Progenitor cell of endocrine pancreas (in vitro differentiated cells): Measurements from ENCODE around the gene S1PR2. TPM values are rescaled to one million over a fixed set of nuclear protein-coding genes. Genes with fewer than 3 reads are reported as not detected.
"Not testable (repeated sequence)": the region's sequence is repeated elsewhere in the genome, so short reads cannot be mapped to it uniquely, and the experiment has no call there.

Experiments
- DNase-seq: peaks from one replicate; pipeline ENCODE4 v3.0.0; 2021; ENCODE audit warnings: low spot score; ENCODE audit not compliant: unreplicated experiment
- H3K27ac Mint-ChIP-seq: 2 replicates; pipeline ENCODE4 v1.8.0; 2021; ENCODE audit warnings: mild to moderate bottlenecking, moderate library complexity, mixed read lengths
- H3K27me3 Mint-ChIP-seq: 2 replicates; pipeline ENCODE4 v1.8.0; 2021; ENCODE audit warnings: mixed read lengths
- H3K36me3 Mint-ChIP-seq: 2 replicates; pipeline ENCODE4 v1.8.0; 2022; ENCODE audit warnings: mixed read lengths; ENCODE audit not compliant: insufficient read depth
- H3K4me1 Mint-ChIP-seq: 2 replicates; pipeline ENCODE4 v1.8.0; 2021; ENCODE audit warnings: low read depth, mixed read lengths
- H3K4me3 Mint-ChIP-seq: 2 replicates; pipeline ENCODE4 v1.8.0; 2021; ENCODE audit warnings: low read depth, mild to moderate bottlenecking, moderate library complexity, mixed read lengths
- H3K9me3 Mint-ChIP-seq: 2 replicates; pipeline ENCODE4 v1.8.0; 2021; ENCODE audit warnings: low read depth, mixed read lengths
- total RNA-seq: library from RNA; stranded (reverse); gene quantifications from 2 replicates; pipeline ENCODE4 v1.2.1, GENCODE V29; 2021
- TF ChIP-seq, protein P1 (sequence below): fragments of 200-600 bp; sonication (generic); IDR thresholded peaks from one replicate; pipeline ENCODE4 v1.5.0; 2021; ENCODE audit warnings: antibody characterized with exemption, mild to moderate bottlenecking; ENCODE audit not compliant: unreplicated experiment

Gene S1PR2
- total RNA-seq, 1 donor from 2014 or later = 19.2 TPM

DNA sequence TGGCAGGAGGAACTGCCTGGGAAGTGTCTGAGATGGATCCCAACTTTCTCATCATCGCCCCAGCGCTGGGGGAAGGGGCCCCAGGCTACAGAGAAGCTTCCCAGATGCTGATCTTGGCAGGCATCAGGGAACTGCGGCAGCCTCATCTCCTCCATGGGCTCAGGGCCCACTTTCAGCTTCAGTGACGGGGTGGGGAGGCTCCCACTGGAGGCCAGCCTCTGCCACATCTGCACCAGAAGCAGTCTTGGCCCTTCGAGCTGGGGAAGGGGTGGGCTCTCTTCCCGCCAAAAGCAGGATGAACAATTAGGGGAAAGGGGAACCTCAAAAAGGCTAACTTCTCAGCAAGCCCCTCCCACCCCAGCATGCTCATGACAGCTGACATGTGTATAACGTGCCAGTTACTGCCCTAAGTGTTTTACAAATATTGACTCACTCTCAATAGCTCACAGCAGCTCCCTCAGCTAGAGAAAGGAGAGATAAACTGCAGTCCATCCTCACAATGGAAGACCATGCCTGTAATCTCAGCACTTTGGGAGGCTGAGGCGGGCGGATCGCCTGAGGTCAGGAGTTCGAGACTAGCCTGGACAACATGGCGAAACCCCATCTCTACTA, 7.1 kb upstream of the S1PR2 start:
- Mint-ChIP-seq H3K4me3 (no peak overlapping the region), H3K36me3 (no peaks in the 10 kb centered on the region), H3K9me3 (no peaks in the 10 kb centered on the region), H3K4me1 (peaks cover 2% of the 10 kb centered on the region), H3K27ac (peak overlapping the region; percentile 69), H3K27me3 (no peaks in the 10 kb centered on the region)
- no peak for DNase-seq
- TF ChIP-seq, protein P1, sequence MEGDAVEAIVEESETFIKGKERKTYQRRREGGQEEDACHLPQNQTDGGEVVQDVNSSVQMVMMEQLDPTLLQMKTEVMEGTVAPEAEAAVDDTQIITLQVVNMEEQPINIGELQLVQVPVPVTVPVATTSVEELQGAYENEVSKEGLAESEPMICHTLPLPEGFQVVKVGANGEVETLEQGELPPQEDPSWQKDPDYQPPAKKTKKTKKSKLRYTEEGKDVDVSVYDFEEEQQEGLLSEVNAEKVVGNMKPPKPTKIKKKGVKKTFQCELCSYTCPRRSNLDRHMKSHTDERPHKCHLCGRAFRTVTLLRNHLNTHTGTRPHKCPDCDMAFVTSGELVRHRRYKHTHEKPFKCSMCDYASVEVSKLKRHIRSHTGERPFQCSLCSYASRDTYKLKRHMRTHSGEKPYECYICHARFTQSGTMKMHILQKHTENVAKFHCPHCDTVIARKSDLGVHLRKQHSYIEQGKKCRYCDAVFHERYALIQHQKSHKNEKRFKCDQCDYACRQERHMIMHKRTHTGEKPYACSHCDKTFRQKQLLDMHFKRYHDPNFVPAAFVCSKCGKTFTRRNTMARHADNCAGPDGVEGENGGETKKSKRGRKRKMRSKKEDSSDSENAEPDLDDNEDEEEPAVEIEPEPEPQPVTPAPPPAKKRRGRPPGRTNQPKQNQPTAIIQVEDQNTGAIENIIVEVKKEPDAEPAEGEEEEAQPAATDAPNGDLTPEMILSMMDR = no peak

DNA sequence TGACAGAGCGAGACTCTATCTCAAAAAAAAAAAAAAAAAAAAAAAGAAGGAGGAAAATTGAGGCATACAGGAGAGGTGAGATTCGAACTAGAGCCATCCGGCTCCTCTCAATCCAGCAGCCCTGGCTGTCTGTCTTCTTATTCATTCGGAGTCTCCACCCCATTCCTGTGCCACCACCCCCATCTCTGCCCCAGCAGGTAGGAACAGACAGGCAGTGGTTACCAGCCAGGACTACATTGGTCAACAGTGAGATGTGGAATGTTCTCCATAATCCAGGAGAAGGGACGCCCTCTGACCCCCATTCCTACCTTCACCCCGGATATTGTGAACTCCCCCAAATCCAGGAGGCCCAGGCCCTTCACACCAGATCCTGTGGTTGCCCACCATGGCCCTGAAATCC, 6.6 kb upstream of the S1PR2 start:
- Mint-ChIP-seq H3K36me3 (no peaks in the 10 kb centered on the region), H3K27me3 (no peaks in the 10 kb centered on the region), H3K4me3 (no peak overlapping the region), H3K27ac (peak overlapping the region; percentile 52), H3K9me3 (no peaks in the 10 kb centered on the region), H3K4me1 (peaks cover 2% of the 10 kb centered on the region)
- TF ChIP-seq, protein P1 = no peak
- DNase-seq = no peak

DNA sequence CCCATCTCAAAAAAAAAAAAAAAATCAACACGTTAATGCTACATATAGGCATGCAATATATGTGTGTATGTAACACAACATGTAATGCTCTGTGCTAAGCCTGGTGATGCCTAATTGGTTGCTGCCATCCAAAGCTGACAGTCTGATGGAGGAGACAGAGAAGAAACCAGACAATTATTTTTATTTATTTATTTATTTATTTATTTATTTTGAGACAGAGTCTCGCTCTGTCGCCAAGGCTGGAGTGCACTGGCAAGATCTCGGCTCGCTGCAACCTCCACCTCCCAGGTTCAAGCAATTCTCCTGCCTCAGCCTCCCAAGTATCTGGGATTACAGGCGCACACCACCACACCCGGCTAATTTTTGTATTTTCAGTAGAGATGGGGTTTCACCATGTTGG, 4.3 kb upstream of the S1PR2 start:
- not testable (repeated sequence) for H3K36me3 Mint-ChIP-seq, DNase-seq, H3K27me3 Mint-ChIP-seq, H3K27ac Mint-ChIP-seq, H3K4me3 Mint-ChIP-seq, H3K9me3 Mint-ChIP-seq, H3K4me1 Mint-ChIP-seq

- Mint-ChIP-seq H3K27ac (peak overlapping the region; percentile 67), H3K27me3 (no peaks in the 10 kb centered on the region), H3K9me3 (no peaks in the 10 kb centered on the region), H3K4me3 (no peak overlapping the region), H3K4me1 (peaks cover 2% of the 10 kb centered on the region), H3K36me3 (no peaks in the 10 kb centered on the region)
- no peak for DNase-seq
- TF ChIP-seq, protein P1 = no peak
Measured at GRCh38 chr19:10235003-10235402, 3.9 kb upstream of the S1PR2 start.

DNA sequence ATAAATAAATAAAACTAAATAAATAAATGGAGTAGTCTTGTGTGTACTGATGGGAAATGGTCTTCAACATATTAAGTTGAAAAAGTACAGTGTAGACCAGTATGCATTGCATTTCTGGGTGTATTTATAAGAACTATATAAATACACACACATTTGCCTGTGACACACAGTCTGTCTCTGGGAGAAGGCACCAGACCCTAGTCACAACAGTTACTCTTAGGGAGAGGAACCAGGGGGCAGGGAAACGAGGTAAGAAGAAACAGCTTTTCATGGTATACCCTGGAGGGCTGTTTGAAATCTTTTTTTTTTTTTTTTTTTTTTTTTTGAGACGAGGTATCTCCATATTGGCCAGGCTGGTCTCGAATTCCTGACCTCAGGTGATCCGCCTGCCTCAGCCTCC, 2.8 kb upstream of the S1PR2 start:
- H3K27me3 Mint-ChIP-seq = no peaks in the 10 kb centered on the region
- H3K4me1 Mint-ChIP-seq = peaks cover 7% of the 10 kb centered on the region
- DNase-seq = no peak
- H3K27ac Mint-ChIP-seq = no peak overlapping the region
- H3K36me3 Mint-ChIP-seq = no peaks in the 10 kb centered on the region
- H3K9me3 Mint-ChIP-seq = no peaks in the 10 kb centered on the region
- H3K4me3 Mint-ChIP-seq = no peak overlapping the region
- TF ChIP-seq, protein P1 = no peak

GRCh38 chr19:10231612-10232228, 589 bp upstream of the S1PR2 start:
- Mint-ChIP-seq H3K4me3 (peak overlapping the region; percentile 80), H3K9me3 (no peaks in the 10 kb centered on the region), H3K4me1 (peaks cover 5% of the 10 kb centered on the region), H3K27ac (peak overlapping the region; percentile 94), H3K36me3 (no peaks in the 10 kb centered on the region), H3K27me3 (no peaks in the 10 kb centered on the region)
- TF ChIP-seq, protein P1 = no peak
- DNase-seq = no peak
